Right forelimb (tissue), 1 donor: ENCODE results near the gene HHAT.

Source experiments
- DNase-seq: peaks from one replicate; pipeline ENCODE4 v3.0.0-alpha.2; 2018

Gene HHAT

DNA sequence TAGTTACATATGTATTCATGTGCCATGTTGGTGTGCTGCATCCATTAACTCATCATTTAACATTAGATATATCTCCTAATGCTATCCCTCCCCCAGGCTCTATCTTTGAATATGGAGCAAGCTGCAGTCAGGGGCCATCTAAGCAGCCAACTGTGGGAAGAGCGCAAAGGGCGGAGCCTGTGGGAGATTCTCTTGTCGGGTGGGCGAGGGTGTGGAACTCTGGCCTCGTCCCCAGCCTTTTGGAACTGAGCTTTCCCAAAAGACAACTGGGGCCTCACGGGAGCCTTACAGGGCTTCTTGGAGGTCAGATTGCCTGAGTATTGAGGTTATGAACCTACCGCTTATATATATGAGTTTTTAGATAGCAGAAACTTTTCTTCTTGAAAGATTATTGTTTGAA lies 117.2 kb downstream of the HHAT start:
- DNase-seq, result no peak

DNA sequence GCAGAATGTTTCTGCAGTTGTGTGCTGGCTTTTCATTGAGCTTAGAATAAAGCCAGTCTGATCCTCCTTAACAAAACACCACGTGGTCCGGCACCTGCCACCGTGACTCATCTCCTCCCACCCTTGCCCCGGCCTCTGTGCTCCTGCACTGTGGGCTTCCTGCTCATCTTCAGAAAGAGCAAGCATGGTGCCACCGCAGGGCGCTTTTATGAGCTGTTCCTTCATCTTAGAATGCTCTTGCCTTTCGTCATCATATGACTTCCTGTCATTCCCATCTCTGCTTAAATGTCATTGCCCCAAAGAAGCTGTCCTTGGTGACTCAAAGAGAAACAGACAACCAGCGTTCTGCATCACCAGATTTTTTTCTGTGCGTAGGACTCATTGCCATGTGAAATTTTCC lies 117.8 kb downstream of the HHAT start:
- no peak for DNase-seq

DNA sequence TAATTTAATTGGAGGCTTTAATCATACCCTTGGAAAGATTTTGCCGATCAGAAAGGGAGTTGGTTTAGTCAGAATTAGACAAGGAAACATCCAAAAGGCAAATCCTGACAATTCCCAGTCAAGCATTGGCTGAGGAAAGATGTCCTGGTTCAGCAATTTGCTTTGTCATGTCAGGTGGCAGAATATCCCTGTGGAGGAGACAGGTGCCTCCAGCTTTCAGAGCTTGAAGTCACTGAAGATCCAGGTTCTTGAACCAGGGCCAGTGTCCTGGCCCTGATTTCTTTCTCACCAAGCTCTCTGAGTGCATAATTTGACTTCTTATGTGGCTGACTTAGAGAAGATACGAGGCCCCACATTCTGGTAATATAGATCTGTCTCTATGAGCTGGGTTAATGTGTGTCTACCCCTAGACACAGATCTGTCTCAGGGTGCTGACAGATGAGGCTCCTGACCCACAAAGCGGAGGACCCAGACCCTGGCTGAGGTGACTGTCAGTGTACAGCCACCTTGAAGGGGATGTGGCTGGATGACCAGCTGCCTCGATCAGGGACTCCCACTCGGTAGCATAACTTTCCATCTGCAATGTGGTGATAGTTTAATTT lies 118.9 kb downstream of the HHAT start:
- no peak for DNase-seq

DNA sequence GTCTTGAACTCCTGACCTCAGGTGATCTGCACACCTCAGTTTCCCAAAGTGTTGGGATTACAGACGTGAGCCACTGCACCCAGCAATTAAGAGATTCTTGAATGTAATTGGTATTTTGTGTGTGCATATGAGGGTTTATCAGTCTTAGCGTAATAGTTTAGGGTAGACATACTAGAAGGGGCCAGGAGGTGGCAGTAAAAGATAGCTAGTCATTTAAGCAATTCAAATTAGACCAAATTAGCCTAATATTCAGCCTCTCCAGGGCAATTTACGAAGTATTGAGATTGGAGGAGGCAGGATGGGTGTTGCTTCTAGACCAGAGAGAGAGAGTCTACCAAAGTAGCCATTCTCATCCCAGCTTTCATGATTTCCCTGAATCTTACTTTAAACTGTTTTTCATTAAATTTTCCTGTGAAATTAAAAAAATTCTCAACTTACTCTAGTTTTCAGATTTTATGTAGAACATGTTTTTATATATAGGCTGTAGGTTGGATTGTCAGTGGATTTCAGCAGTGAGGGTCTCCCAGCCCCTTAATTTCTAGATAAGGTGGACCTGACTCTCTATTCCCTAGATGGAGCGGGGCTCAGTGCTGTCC lies 119.7 kb downstream of the HHAT start:
- no peak for DNase-seq

DNA sequence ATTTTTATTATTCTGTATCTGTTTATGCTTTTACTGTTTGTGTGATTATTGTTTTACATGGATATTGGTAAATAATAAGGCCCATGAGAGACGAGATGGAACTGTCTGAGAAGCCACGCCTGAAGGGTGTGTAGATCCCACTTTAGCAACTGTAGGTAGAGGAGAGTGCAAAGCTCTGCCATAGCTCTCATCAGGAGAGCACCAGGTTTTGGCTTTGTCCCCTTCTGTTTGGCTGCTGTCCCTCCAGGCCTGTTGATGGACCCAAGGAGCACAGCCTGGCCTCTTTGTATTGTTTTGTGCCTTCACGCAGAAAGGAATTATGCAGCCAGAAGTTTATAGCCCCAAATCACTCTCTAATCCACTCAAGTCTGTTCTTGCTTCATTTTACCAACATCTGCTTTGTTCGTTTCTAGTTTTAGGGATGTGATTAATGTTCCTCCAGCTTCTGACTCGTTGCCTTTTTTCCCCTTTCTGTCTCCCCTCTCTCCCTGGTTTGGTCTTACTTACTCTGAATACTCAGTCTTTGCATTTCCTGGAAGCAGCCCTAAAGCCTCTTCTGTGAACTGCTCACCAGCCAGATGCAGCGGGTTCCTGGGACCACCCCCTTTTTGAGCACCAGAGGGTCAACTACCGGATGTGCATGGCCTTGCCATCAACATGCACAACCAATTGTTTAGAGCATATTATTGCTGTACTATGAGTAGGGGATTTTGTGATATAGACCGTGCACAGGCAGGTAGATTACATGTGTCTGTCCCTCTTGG lies 127.3 kb downstream of the HHAT start:
- no peak for DNase-seq

DNA sequence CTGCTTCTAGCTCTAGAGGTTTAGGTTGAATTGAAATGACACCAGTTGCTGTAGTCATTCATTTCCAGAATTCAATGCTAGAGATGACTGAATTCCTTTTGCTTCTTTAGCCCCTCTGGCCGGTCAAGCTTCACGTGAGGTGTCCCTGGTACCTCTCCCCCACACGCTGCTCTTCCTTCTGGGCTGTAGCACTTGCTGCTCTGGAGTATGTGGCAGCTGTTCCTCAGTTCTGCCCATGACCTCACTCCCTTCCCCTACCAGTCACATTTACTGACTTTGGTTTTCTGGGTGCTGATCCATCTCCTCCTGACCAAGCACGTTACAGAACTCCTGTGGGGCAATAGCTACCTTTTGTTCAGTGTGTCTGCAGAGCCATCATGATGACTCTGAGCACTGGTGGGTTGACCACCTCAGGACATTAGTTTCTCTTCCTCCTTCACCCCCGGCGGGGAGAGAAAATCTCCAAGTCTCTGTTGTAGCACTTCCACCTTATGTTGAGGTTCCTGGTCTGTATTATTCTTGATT lies 128.1 kb downstream of the HHAT start:
- no peak for DNase-seq

DNA sequence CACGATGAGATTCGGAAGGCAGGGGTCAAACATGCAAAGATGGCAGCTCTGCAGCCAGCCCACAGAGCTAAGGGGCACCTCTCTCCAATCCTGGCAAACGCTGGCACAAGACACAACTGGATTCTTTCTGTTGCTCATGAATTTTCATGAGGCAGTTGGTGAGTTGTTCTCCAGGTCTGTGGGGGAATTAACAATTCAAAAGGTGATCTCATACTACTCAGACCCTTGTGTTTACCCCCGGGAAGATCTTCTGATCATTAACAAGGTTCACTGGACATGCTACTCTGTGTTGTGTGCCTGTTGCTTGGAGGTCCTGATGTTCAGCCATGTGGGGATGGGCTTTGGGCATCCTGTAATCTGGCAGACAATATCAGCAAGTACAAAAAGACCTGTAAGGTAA lies 128.9 kb downstream of the HHAT start:
- no peak for DNase-seq

DNA sequence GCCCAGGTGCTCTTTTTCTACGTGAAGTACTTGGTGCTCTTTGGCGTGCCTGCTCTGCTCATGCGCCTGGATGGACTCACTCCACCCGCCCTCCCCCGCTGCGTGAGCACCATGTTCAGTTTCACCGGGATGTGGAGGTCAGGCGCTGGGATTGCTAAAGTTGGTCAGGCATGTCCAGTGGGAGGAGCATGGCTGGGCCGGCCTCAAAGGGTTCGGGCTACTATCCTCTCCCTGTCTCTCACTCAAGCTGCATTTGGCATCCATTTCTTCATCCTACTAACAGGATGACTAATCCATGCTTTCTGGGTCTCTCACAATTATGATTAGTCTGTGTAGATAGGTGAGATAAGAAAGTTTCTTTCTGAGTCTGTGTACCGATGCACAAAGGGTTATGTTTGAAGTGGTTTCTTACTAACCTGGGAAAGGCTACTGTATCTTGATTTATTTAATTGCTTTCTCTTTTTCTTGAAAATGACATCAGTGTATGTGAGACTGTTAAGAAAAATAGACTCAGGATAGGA lies 135.9 kb downstream of the HHAT start:
- DNase-seq, result no peak

DNA sequence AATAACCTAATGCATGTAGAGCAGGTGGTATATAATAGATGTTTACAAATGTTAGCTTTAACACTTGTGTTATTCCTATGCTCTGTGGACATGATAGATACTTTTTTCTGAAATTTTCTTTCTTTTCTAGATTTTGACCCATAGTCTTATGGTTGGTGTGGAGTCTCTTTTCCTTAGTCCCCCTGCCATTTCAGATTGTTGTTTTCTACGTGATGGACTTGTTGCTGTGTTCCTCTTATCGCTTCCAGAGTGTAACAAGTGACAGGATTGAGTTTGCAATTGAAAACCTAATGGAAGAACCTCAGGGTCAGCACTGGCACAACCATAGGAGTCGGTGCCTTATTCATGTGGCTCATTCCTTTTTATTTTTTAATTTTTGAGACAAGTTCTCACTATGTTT lies 136.4 kb downstream of the HHAT start:
- no peak for DNase-seq

DNA sequence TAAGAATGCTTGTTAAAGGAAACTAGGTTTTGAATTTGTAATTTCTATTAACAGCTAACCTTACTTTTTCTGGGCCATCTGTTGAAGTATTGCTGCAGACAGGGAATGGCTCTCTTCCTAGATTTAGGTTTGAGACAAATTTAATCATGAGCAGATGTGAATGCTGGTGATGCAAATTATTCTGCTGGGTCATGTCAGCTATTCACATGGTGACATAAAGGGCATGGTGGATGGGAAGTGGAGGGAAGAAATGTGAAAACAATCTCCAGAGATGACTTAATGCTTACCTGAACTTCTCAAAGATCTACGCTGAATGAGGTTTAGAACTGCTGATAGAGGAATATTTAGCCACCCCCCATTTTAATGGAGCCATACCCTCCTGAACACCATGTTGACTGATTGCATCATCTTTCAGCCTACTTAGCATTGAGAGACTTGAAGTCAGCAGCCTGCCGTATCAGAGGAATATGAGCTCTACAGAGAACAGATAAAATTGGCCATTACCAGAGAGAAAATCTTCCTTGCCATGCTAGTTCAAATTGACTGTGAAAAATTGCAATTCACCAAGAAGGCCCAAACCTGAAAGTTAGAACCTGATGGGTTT lies 138.8 kb downstream of the HHAT start:
- DNase-seq, result no peak

DNA sequence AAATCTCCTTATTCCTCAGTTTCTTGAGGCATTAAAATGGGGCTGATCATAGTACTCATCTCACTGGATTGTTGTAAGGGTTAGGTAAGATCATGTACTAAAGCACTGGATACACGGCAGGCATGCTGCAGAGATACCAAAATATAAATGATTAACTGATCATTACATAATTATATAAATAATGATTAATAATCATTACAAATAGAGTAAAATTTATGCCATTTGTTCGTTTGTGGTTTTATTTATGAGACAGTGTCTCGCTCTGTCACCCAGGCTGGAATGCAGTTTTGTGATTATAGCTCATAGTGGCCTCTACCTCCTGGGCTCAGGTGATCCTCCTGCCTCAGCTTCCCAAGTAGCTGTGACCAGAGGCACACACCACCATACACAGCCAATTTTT lies 140.7 kb downstream of the HHAT start:
- no peak for DNase-seq

DNA sequence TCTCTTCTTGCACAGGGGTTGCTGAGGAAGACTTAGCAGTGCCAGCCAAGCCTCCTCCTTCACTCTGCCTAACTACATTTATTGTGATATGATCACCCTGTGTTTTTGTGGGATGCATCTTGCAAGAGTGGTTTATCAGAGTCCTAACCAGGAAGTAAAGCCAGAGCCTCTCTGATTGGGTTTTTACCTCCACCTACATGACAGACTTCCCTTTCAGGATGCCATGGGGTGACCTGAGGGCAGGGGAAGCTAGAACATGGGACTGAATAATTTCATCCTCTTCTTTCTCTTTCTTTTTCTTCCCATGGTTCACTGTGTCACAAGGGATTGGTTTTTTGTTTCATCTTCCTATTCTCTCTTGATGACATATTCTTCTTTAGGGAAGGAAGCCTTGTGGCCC lies 146.6 kb downstream of the HHAT start:
- no peak for DNase-seq

DNA sequence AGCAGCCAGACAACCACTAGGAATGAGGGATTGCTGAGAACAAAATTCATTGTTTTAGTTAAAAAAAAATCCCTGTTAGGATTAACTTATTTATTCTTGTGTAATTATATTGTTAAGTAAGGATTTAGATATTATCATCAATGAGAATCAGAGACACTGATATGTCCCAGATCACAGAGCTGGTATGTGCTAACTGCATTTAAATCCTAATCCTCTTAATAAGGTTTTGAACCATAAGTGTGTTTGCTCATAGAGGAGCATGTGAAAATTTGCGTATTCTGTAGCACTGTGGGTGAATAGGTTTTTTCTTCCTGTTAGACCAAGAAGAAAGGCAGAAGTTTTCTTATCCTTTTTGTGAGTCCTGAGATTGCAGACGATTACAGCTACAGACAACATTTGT lies 147.1 kb downstream of the HHAT start:
- DNase-seq, result no peak

DNA sequence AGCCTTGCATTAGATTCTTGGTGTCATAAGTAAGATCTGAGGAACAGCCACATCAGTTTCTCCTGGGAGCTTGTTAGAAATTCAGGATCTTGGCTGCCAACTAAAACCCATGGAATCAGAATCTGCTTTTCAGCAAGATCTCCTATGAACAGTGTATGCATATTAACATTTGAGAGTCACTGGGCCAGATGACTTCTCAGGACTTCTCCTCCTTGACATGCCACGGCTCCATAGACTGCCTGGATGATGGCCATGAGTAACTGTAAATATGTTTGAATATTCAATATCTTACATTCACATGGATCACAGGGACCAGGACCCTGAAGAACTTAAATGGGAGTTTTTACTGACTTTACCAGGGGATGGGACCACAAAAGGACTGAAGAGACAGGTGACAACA lies 148.0 kb downstream of the HHAT start:
- no peak for DNase-seq

DNA sequence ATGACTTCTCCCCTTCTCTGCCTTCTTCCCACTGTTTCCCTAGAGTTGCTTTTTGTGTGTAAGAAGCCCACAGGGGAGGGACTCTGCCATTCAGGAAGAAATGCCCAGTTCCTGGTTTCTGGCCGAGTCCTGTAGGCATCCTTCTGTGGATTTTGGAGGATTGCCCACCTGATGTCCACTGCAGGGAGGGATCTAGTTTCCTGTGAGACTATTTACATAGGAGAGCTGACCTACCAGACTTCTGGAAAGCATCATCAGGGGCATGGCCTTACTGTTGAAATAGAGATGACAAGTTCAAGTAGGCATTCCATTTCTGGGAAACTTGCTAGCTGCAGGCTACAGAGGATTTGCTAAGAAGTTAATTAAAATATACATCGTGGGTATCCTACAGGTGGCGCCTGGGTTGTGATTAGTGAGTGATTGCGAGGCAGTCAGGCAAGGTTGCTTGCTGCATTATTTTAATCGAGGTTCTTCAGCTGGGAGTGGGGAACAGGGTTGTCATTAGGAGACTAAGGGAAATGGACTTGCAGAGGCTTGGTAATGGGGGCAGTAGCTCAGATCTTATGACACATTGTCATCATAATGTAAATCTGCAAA lies 148.7 kb downstream of the HHAT start:
- DNase-seq, result no peak

DNA sequence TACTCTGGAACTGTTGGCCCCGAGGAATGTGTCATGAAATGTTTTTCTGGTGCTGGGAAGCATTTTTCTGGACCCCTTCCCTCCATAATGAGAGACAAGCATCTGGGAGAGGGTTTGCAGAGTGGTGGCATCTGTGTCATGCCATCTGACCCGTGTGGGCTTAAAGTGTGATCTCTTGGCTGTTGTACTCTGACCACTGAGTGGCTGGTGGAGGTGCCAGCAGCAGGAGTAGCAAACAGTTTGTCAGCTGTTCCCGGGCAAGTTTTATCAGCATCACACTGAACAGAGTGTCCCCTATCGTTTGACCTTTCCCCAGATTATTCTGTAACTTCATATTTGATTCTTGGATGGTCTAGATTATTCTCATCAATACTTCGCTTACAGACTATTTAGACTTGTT lies 150.1 kb downstream of the HHAT start:
- DNase-seq, result no peak

DNA sequence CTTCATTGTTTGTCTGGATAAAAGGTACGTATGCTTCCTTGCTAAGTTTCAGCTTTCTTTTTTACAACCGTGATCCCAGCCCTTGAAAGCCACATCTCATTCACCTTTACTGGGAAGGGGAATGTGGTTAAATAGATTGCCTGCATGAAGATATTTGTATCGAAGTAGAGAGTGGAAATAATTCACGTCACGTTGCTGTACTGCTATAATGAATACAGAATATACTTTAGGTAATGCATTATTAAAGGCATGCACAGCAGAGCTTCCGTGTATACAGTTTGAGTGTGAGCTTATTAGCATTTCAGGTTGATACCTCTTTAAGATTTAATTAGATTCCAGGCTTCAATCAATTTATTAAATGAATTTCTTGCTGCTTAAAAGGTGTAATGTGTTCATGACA lies 153.8 kb downstream of the HHAT start:
- no peak for DNase-seq

DNA sequence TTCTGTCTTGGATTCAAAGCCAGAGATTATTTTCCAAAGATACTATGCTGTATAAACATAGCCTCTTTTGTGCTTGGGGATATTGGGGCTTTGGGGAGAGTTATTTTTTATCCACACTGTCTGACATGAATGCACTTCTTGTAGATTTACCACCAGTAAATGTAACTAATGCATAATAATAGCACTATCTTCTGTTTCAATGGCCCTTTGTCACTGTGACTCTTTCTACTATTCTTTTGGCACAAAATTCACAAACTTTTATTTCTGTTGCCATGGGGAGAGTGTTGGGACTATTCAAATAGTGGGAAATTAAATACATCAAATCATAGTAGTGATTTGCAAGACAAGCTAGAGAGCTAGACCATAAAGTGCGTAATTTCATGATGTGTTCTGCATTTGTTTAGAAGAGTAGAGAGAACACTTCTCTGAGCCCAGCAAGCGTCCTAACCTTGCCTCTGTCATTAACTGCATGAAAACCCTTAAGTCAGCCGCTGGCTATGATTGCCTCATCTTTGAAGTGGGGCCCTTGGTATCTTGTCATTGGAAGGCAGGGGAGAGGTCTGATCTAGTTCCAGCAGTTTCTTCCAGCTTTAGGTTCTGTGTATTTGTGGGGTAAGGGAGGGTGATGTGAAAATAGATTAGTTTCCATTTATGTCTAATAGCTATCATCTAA lies 154.4 kb downstream of the HHAT start:
- DNase-seq, result no peak

DNA sequence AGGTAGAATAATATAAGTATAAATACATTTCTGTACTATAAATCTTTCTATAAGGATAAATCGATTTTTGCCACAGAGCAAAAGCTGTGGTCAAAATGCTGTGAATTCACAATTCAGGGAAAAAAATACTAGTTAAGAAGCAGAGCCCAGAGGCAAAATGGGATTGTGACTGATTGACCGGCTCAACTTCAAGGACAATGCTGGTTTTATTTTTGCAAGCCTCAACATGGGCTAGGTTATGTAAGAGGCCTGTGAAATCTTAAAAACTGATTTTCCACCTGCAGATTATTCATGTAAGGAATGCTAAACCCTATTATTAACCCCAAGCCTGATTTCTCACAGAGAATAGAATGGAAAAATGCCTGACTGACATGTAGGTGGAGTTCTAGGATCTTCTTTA lies 155.1 kb downstream of the HHAT start:
- no peak for DNase-seq

DNA sequence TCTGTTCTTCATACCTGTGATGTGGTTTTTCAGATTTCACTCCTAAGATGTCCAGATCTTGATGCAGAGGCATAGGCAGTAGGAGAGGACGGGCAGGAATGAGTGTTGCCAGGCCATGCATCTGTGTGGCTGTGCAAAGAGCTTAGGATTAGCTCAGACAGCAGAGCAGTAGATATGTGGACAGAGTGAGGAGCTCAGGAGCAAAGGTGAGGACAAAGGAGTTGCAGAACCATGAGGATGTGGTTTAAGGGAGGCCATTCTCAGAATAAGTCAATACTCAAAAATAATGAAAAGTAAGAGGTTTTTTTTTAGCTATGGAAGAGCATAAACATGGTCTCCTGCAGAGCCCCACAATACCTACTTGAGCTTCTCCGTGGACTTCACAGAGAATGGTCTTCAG lies 158.3 kb downstream of the HHAT start:
- no peak for DNase-seq

DNA sequence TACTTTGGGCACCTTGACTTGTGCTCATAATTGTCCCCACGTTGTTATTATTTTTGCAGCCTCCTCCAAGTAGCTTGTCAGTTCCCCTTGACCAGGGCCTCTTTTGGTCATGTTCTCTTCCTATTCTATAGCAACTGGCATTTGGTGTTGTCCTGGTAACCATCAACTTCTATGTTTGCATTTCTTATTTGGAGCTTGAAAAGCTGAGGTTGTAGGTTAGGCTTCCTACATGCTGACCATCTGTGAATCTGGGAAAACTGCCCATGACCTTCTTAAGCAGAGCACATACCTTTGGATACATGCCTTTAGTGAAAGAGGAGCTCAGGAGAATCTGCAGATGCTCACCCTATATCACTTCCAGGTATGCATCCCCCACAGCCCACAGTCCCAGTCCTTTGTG lies 160.8 kb downstream of the HHAT start:
- DNase-seq, result no peak

DNA sequence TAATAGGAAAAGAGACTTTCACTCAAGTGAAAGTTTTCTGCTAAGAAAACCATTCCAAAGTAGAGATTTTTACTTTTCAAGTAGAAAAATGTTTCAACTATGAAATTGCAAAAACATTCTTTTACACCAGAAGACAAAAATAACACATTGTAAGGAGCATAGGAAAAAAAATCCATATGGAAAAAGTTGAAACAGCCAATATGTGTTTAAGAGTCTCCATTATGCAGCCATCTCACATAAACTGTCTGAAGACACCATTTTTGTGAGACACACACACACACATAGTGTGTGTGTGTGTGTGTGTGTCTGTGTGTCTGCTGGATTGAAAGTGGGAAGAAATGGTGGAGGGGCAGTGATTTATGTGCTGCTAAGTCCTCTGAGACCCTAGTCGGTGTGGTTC lies 162.1 kb downstream of the HHAT start:
- DNase-seq, result no peak

DNA sequence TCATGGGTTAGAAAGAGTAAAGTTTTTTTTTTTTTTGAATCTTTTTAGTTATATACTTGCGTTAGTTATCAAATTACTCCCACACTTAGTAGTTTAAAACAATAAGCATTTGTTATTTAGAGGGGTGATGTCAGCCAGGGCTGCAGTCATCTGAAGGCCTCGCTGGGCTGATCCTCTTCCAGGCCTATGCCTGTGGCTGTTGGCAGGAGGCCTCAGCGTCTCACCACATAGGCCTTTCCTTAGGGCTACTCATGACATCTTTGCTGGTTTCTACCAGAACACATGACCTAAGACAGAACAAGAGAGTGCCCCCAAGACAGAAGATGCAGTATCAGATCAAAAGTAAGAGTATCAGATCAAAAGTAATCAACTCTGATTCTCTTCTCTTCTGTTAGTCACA lies 167.4 kb downstream of the HHAT start:
- DNase-seq, result no peak
